ENCODE data around the gene TMC1.
"Not testable (repeated sequence)": the region's sequence is repeated elsewhere in the genome, so short reads cannot be mapped to it uniquely, and the experiment has no call there.

The TMC1 gene

DNA sequence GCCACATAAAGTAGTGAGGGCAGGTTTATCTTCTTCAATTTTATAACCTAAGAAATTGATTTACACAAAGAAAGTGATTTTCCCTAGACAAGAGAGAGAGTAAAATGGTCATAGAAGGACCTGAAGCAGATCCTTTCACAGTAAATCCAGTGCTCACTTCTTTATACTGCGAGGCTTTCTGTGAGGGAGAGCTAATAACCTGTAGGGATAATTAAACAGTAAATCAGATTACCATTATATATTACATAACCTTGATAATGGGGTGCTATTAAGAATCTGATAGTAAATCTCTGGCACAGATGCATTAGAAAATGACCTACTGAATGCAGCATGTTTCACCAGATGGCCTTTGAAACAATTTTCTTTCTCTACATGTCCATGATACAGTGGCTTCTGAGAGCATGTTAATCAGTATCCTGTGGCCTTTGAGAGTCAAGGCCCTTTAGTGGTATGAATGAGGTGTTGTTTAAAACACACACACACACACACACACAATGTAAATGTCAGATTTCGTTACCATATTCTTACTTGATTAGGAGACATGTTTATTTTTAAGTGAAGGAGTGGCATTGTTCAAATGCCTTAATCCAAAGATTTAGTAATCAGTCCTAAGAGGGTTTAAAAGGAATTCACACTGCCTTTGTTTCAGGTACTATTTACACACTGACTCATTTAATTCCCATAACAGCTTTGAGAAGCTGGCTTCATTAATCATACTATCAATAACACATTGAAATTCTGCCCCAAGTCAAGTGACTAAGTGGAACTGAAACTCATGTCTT, 306.7 kb downstream of the TMC1 start:
- DNase-seq, result no peak

DNA sequence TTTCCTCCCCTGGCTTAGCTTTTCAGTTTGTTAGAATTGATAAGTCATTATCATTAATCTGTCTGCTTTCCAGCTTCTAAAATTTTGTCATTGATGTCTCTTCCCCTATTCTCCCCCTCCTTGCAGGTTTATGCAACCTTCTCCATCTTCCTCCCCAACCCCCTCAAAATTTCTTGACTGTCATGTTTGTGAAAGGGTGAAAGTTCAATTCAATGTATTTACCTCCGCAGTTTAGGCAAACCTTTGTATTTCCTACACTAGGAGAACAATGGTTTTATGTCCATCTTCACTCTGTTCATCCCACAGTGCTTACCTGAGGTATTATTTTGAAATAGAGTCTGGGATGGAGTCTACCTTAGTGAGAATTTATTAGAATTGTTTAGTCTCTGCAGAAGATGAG, 313.6 kb downstream of the TMC1 start:
- DNase-seq, result no peak

GRCh38 chr9:72836790-72837189, 315.4 kb downstream of the TMC1 start:
- DNase-seq, result no peak

- no peak for DNase-seq
These were observed 317.7 kb downstream of the TMC1 start for GRCh38 chr9:72839085-72839484.

GRCh38 chr9:72843520-72844439, 322.4 kb downstream of the TMC1 start:
- no peak for DNase-seq

DNA sequence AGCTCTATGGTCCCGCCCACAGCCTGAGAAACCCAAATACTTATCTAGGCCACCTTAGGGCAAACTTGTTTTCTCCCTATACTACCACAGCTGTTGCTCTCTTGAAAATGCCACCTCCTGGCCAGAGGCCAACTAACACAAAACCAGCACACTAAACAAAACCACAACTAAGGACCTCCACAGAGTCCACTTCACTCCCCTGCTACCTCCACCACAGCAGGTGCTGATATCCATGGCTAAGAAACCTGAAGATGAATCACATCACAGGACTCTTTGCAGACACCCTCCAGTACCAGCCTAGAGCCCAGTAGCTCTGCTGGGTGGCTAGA, 323.0 kb downstream of the TMC1 start:
- DNase-seq, result no peak

DNA sequence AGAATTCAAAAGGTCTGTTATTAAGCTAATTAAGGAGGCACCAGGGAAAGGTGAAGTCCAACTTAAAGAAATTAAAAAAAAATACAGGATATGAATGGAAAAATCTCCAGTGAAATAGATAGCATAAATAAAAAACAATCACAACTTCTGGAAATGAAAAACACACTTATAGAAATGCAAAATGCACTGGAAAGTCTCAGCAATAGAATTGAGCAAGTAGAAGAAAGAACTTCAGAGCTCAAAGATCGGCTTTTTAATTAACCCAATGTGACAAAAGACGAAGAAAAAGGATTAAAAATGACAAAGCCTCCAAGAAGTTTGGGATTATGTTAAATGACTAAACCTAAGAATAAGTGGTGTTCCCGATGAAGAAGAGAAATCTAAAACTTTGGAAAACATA, 323.6 kb downstream of the TMC1 start:
- not testable (repeated sequence) for DNase-seq

- DNase-seq, result not testable (repeated sequence)
These were observed 328.8 kb downstream of the TMC1 start for GRCh38 chr9:72850209-72850608.

- no peak for DNase-seq
These were observed 333.9 kb downstream of the TMC1 start for GRCh38 chr9:72855321-72855720.

- no peak for DNase-seq
These were observed 334.6 kb downstream of the TMC1 start for GRCh38 chr9:72855890-72856523.

DNA sequence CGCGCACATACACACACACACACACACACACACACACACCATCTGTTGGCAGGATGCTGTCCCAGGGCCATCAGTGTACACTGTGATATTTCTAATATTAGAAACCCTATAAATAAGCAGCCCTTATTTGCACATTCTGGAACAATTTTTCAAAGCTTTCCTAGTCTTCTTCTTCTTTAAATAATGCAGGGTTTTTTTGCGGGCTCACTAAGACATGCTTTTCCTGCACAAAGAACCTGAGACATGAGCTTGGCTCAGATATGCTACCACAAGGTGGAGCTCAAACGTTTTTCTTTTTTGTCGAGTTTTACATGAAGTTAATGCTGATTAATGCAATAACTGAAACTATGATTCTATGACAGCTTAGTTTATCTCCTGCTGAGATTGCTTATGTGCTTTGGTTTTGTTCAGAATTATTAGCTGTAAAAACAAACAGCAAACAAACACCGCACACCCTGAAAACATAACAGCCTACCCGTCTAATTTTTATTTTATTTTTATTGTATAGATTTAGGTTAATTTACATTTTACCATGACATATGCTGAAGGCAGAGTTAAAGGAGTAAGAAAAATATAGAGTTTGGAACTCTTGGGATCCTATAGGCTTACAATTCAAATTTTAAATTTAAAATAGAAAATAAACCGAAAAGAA, 335.7 kb downstream of the TMC1 start:
- no peak for DNase-seq

DNA sequence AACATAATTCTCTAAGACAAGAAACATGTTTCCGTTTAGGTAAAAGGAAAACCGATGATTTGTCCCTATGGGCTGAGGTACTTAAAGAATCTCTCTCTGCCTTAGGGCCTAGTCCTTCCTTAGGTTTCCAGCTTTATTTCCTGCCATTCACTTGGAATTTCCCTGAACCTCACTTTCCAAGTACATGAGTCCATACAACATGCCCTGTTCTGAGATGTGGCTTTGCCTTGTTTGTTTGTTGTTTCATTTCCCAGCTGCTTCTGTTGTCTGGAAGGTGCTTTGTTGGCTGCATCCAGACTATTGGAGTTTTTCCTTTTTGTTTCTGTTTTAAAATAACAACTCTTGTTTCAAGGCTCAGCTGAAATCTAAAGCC, 336.2 kb downstream of the TMC1 start:
- no peak for DNase-seq

- no peak for DNase-seq
These were observed 336.9 kb downstream of the TMC1 start for GRCh38 chr9:72858089-72858912.

DNA sequence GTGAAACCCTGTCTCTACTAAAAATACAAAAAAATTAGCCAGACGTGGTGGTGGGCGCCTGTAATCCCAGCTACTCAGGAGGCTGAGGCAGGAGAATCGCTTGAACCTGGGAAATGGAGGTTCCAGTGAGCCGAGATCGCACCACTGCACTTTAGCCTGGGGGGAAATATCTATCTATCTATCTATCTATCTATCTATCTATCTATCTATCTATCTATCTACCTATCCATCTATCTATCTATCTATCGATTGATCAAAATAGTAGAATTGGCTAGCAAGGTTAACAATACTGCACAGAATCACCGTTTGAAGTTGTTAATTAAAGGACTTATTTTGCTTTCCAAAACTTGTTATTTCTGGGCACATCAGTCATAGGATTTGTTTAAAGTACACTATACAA, 341.4 kb downstream of the TMC1 start:
- not testable (repeated sequence) for DNase-seq

DNA sequence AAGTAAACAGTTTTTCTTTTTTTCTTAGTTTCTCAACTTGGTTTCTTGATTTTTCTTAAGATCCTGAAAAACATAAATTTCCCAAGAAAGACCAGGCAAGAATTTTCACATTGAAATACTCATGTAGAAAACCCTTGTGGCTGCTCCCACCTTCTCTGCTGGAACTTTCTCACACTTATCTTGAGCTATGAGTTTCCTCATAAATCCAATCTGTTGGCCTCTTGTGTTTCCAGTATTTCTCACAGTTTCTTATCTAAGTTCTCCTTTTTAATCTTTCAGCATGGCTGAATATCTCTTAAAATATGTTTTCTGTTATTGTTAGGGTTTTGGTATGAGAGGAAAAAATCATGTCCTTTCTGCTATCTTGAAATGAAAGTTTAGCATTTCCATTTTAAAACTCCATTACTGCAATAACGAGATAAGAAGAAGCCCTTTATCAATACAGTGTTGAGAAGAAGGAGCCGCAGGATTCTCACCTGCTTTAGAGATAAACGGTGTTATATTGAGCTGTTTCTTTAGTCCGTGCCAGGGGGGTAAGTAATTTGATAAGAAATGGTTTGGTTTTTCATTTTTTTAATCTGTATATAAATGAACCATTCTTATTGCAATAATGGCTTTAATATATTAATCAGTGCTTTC, 342.2 kb downstream of the TMC1 start:
- DNase-seq, result no peak

GRCh38 chr9:72864327-72864726, 342.9 kb downstream of the TMC1 start:
- no peak for DNase-seq

- DNase-seq, result no peak
These were observed 350.3 kb downstream of the TMC1 start for GRCh38 chr9:72871685-72872084.

GRCh38 chr9:72872718-72873117, 351.3 kb downstream of the TMC1 start:
- no peak for DNase-seq

DNA sequence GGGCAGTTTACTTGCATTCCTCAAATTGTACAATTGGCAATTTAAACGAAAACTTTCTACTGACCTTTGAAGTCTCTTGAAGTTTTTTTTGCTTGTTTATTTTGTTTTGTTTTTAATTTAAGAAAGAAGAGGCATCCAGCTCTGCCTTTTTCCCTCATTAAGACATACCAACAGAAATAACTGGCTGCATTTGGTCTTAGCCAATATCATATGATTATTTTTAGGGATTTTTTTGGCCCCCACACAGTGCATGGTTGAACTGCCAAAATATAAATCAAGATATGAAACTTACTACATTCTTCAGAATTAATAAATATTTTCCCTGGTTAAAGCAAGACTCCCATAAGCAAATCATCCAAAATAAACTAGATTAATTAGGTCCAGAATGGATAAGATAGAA, 352.0 kb downstream of the TMC1 start:
- no peak for DNase-seq

DNA sequence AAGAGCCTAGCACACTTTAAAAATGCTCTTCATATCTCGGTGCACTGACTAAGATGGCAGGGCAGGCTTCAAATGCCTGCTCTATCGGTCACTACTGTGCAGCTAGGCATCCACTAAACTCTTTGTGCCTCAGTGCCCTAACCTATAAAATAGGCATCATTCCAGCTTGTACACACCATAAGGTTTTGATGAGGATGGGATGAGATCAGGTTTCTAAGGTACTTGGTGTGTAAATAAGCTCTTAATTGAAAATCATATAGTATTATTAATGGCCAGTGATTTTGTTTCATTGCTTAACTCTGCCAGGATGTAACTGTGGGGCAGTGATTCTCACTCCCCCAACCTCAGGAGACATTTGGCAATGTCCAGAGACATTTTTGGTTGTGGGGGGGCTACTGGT, 352.9 kb downstream of the TMC1 start:
- DNase-seq, result no peak

GRCh38 chr9:72875221-72875620, 353.8 kb downstream of the TMC1 start:
- no peak for DNase-seq

GRCh38 chr9:72880821-72881220, 359.4 kb downstream of the TMC1 start:
- no peak for DNase-seq
